GM12878 (cell line): ENCODE results near the gene TTC9C. TPM values are rescaled to one million over a fixed set of nuclear protein-coding genes. Genes with fewer than 3 reads are reported as not detected.

Source experiments
- ATAC-seq: fragments of 200-7000 bp; cut with Tn5 transposase; 3 replicates; pipeline ENCODE4 v1.9.1; 2020; ENCODE audit warnings: mild to moderate bottlenecking, moderate library complexity
- BruUV-seq: library from RNA; stranded (reverse); fragments of 400-500 nt; replicated peaks from 2 replicates; lab custom pipeline; 2021; lab: Mats Ljungman, UMichigan
- CTCF ChIA-PET: fragments of 300-600 bp; sonication (Branson Sonifier 250); formaldehyde crosslinking; extraction: SDS; loops from one replicate; lab custom pipeline; 2021; ENCODE audit warnings: inconsistent platforms; lab: Yijun Ruan, JAX
- POLR2A ChIA-PET: fragments of 350-600 bp; formaldehyde crosslinking; extraction: SDS; loops from one replicate; lab custom pipeline; 2021; ENCODE audit warnings: inconsistent platforms; lab: Charles Lee
- RAD21 ChIA-PET: fragments of 300-600 bp; sonication (Branson Sonifier 250); formaldehyde crosslinking; loops from one replicate; lab custom pipeline; 2023; ENCODE audit warnings: antibody characterized with exemption; ENCODE audit not compliant: unreplicated experiment; lab: Charles Lee
- SMC1A ChIA-PET: fragments of 300-600 bp; sonication (Branson Sonifier 250); formaldehyde crosslinking; loops from one replicate; lab custom pipeline; 2023; ENCODE audit not compliant: unreplicated experiment, uncharacterized antibody; lab: Charles Lee
- DNase-seq: peaks from one replicate; pipeline ENCODE4 v3.0.0-alpha.2; 2011; ENCODE audit warnings: low read depth, low spot score
- FAIRE-seq: peaks from 3 replicates; lab custom pipeline; 2011; peaks lifted over from hg19 to GRCh38; lab: Jason Lieb, UNC
- H2AFZ ChIP-seq: 2 replicates; pipeline ENCODE4 v1.6.0; 2011; ENCODE audit warnings: low read depth, low read length, control low read depth; ENCODE audit not compliant: control insufficient read depth
- H3K27ac ChIP-seq: 2 replicates; pipeline ENCODE4 v1.5.1; 2011; ENCODE audit warnings: control low read depth; ENCODE audit not compliant: control insufficient read depth, insufficient read depth
- H3K27me3 ChIP-seq, 2 experiments: replicated peaks in 1 of 2; 2 replicates each; pipeline versions ENCODE4 v1.6.0 to v1.6.1; 2011; ENCODE audit warnings: low read length in 1 of 2; ENCODE audit not compliant: control insufficient read depth in 2 of 2, insufficient read depth in 2 of 2
- H3K36me3 ChIP-seq, 2 experiments: 2 replicates each; pipeline ENCODE4 v1.5.1; 2011; ENCODE audit warnings: low read length in 1 of 2; ENCODE audit not compliant: control insufficient read depth in 2 of 2, insufficient read depth in 2 of 2
- H3K4me1 ChIP-seq: 2 replicates; pipeline ENCODE4 v1.6.1; 2011; ENCODE audit warnings: mild to moderate bottlenecking, low read length, moderate library complexity, mixed read lengths; ENCODE audit not compliant: control insufficient read depth, insufficient read depth
- H3K4me2 ChIP-seq: 2 replicates; pipeline ENCODE4 v1.6.0; 2011; ENCODE audit warnings: control low read depth; ENCODE audit not compliant: control insufficient read depth, insufficient read depth
- H3K4me3 ChIP-seq: fragments of 200-600 bp; sonication (generic); 2 replicates; pipeline ENCODE4 v1.5.1; 2016
- H3K79me2 ChIP-seq: 2 replicates; pipeline ENCODE4 v1.6.0; 2011; ENCODE audit warnings: low read length; ENCODE audit not compliant: control insufficient read depth, insufficient read depth
- H3K9ac ChIP-seq: 2 replicates; pipeline ENCODE4 v1.8.0; 2011; ENCODE audit warnings: low read length, control low read depth, mixed read lengths; ENCODE audit not compliant: control insufficient read depth, insufficient read depth
- H3K9me3 ChIP-seq: replicated peaks from 3 replicates; pipeline ENCODE4 v1.5.1; 2011; ENCODE audit warnings: mild to moderate bottlenecking, low read length; ENCODE audit not compliant: control insufficient read depth, insufficient read depth
- H4K20me1 ChIP-seq: 2 replicates; pipeline ENCODE4 v1.6.0; 2011; ENCODE audit not compliant: control insufficient read depth, insufficient read depth
- CBX3 ChIP-seq: fragments of 200-600 bp; sonication (generic); IDR thresholded peaks from 2 replicates; pipeline ENCODE4 v1.6.1; 2016; ENCODE audit warnings: low read depth, borderline replicate concordance
- FOS ChIP-seq: IDR thresholded peaks from 3 replicates; pipeline ENCODE4 v1.6.1; 2011; ENCODE audit warnings: borderline replicate concordance; ENCODE audit not compliant: insufficient read length; ENCODE audit errors: extremely low read depth
- IKZF1 ChIP-seq: fragments of 450-650 bp; conservative IDR thresholded peaks from 2 replicates; pipeline ENCODE4 v1.6.1; 2017; ENCODE audit warnings: antibody characterized with exemption, mild to moderate bottlenecking
- MEF2A ChIP-seq: IDR thresholded peaks from 2 replicates; pipeline ENCODE4 v1.6.1; 2011; ENCODE audit warnings: low read depth, mild to moderate bottlenecking, low read length, moderate library complexity; ENCODE audit not compliant: insufficient read depth
- MYB ChIP-seq: fragments of 150-350 bp; IDR thresholded peaks from 2 replicates; pipeline ENCODE4 v1.6.1; 2014; ENCODE audit warnings: mild to moderate bottlenecking, low read depth, low read length, borderline replicate concordance
- MYC ChIP-seq: IDR thresholded peaks from 2 replicates; pipeline ENCODE4 v1.6.1; 2011; ENCODE audit warnings: mild to moderate bottlenecking, low read length, moderate library complexity, inconsistent platforms; ENCODE audit not compliant: insufficient read depth, insufficient replicate concordance, insufficient read length, severe bottlenecking
- POLR2AphosphoS5 ChIP-seq: IDR thresholded peaks from 2 replicates; pipeline ENCODE4 v1.6.1; 2011; ENCODE audit warnings: mild to moderate bottlenecking, low read length, inconsistent platforms
- SMAD5 ChIP-seq: IDR thresholded peaks from 2 replicates; pipeline ENCODE4 v1.6.1; 2016; ENCODE audit warnings: antibody characterized with exemption, low read depth
- STAT3 ChIP-seq: IDR thresholded peaks from 2 replicates; pipeline ENCODE4 v1.6.1; 2011; ENCODE audit warnings: low read depth, low read length, improper control_type of control experiment
- TAF1 ChIP-seq: IDR thresholded peaks from 2 replicates; pipeline ENCODE4 v1.6.1; 2011; ENCODE audit warnings: mild to moderate bottlenecking, low read depth, low read length, borderline replicate concordance
- TCF12 ChIP-seq: IDR thresholded peaks from 2 replicates; pipeline ENCODE4 v1.6.1; 2011; ENCODE audit warnings: low read depth, mild to moderate bottlenecking, low read length
- ZNF217 ChIP-seq: fragments of 450-650 bp; IDR thresholded peaks from 2 replicates; pipeline ENCODE4 v1.6.1; 2017; ENCODE audit warnings: antibody characterized with exemption, mild to moderate bottlenecking
- WGBS: methylation state at CpG from one replicate; pipeline ENCODE4 v1.1.6; 2016; ENCODE audit warnings: low lambda C conversion rate; ENCODE audit not compliant: insufficient replicate concordance, insufficient coverage; ENCODE audit errors: missing lambda C conversion rate; 5-methylcytosine and 5-hydroxymethylcytosine counted together
- in situ Hi-C: fragments of 300-500 bp; cut with MboI; formaldehyde crosslinking; loops from 9 replicates; pipeline ENCODE4 v1.14.3; 2018; ENCODE audit warnings: mixed read lengths
- intact Hi-C: fragments of 100-400 bp; cut with micrococcal nuclease; formaldehyde crosslinking; loops from one replicate; pipeline ENCODE4 v1.14.2; 2022; ENCODE audit not compliant: unreplicated experiment
- polyA plus RNA-seq, 11 experiments: library from polyadenylated mRNA; depleted of rRNA in 4 of 11; unstranded in 6 of 11; stranded (reverse) in 5 of 11; fragments of >200 nt; fragmentation: Nextera tagmentation in 4 of 11; fragmentation: Illumina TruSeq in 1 of 11; extraction: Ambion mirVana in 4 of 11; extraction: Trizol in 1 of 11; gene quantifications; 1 replicate in 1 of 11; 2 replicates in 10 of 11; pipeline versions ENCODE4 v1.2.1 to v1.2.3, GENCODE V29; 2011 to 2016; ENCODE audit warnings: inconsistent platforms in 2 of 11, missing spikeins in 2 of 11, low read depth in 1 of 11
- total RNA-seq, 4 experiments: library from RNA; depleted of rRNA in 3 of 4; stranded (reverse); fragments of >200 nt in 3 of 4; fragmentation: Illumina TruSeq in 1 of 4; extraction: Trizol in 1 of 4; gene quantifications; 2 replicates each; pipeline versions ENCODE4 v1.2.1 to v1.2.3, GENCODE V29; 2013 to 2021
- TF ChIP-seq, protein P1 (sequence below): fragments of 450-650 bp; IDR thresholded peaks from 2 replicates; pipeline ENCODE4 v1.6.1; 2016; ENCODE audit warnings: mild to moderate bottlenecking
- TF ChIP-seq, protein P2 (sequence below): IDR thresholded peaks from 2 replicates; pipeline ENCODE4 v1.6.1; 2011; ENCODE audit warnings: low read depth, low read length, improper control_type of control experiment, borderline replicate concordance
- TF ChIP-seq, protein P3 (sequence below): fragments of 450-650 bp; IDR thresholded peaks from 2 replicates; pipeline ENCODE4 v1.6.1; 2017; ENCODE audit warnings: borderline replicate concordance

TTC9C gene
- total and polyA plus RNA-seq, 10 of the 15 experiments (the other 5 are each of a cell fraction or from before 2014, with no cell fraction given): 42.0 to 72.3 (median 50.4) TPM

DNA sequence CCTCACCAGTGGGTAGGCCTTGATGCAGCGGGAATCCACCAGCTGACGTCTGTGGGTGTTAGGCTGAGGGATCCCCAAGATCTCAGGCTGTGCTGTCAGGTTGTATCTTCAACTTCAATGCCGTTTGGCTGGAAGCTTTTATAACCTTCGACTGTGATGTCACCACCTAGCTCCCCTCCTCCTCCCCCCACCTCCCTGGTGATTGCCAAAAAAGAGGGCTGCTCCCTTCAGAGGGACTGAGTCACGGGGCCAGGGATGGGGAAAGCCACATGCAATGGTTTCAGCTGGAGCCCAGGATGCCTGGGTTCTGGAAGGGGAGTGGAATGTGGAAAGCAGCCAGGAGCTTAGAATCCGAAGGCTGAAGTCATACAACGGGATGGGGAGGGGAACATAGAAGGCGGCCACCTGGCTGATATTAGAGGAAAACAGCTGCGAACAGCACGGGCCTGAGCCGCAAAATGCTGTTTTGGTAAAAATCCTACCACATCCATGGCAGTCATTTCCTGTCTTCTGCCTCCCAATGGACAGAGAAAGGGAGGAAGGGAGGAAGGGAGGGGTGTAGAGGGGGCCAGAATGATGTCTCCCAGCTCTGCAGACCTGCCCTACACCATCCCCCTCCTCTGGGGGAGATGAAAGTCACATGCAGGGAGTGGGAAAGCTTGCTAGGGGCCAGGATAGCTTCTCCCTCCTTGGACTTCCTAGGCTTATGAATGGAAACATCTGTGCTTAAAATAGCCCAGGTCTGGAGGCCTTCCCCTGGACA is 38.7 kb upstream of the TTC9C start, which contains the start of gene LRRN4CL:
TSS of gene LRRN4CL (minus strand) at position 110 of the 763 bp plus-strand sequence. CDS start 1,022 bp downstream, outside the sequence.
- RAD21 ChIA-PET: interaction anchor here (0.7 to 1.0 kb wide), 2 partner anchors 8 to 265 kb away, joined by 3 to 4 read pairs; no protein-coding TSS in a partner anchor
- peaks cover 9% of the 10 kb centered on the region in 2 experiments; a peak in 3 of 4 replicates for H3K36me3 ChIP-seq
- SMC1A ChIA-PET: interaction anchor here (1.6 kb wide), 1 partner anchor 9 kb away, joined by 5 read pairs; no protein-coding TSS in a partner anchor
- H3K79me2 ChIP-seq: no peaks in the 10 kb centered on the region
- H3K27me3 ChIP-seq: no peaks in the 10 kb centered on the region
- no peak for FAIRE-seq
- POLR2A ChIA-PET: no interaction called here
- CTCF ChIA-PET: interaction anchor here (0.7 to 1.7 kb wide), 7 partner anchors 8 to 294 kb away, joined by 3 to 7 read pairs (median 3); partner anchors contain the start of genes C11orf98, CSKMT, TAF6L and TUT1
- in situ Hi-C loops: loop anchor here (5.0 to 10.0 kb wide), 2 partner anchors 265 to 292 kb away; no protein-coding TSS in a partner anchor
- H3K4me3 ChIP-seq: no peak within 1 kb of the TSS
- no peak within 1 kb of the TSS for H2AFZ ChIP-seq
- no peak within 1 kb of the TSS for H3K9ac ChIP-seq
- no peaks in the 10 kb centered on the region for H4K20me1 ChIP-seq
- ATAC-seq: no peak
- no peak within 1 kb of the TSS for H3K27ac ChIP-seq
- WGBS: 71% methylated on average over 11 of the region's 11 CpGs
- TF ChIP-seq FOS: no peak
- TF ChIP-seq IKZF1: no peak
- TF ChIP-seq, protein P1, sequence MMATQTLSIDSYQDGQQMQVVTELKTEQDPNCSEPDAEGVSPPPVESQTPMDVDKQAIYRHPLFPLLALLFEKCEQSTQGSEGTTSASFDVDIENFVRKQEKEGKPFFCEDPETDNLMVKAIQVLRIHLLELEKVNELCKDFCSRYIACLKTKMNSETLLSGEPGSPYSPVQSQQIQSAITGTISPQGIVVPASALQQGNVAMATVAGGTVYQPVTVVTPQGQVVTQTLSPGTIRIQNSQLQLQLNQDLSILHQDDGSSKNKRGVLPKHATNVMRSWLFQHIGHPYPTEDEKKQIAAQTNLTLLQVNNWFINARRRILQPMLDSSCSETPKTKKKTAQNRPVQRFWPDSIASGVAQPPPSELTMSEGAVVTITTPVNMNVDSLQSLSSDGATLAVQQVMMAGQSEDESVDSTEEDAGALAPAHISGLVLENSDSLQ: no peak
- TF ChIP-seq TCF12: no peak
- TF ChIP-seq, protein P2, sequence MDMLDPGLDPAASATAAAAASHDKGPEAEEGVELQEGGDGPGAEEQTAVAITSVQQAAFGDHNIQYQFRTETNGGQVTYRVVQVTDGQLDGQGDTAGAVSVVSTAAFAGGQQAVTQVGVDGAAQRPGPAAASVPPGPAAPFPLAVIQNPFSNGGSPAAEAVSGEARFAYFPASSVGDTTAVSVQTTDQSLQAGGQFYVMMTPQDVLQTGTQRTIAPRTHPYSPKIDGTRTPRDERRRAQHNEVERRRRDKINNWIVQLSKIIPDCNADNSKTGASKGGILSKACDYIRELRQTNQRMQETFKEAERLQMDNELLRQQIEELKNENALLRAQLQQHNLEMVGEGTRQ: no peak
- TF ChIP-seq POLR2AphosphoS5: no peak
- TF ChIP-seq SMAD5: no peak
- TF ChIP-seq ZNF217: no peak
- TF ChIP-seq CBX3: no peak
- TF ChIP-seq TAF1: no peak
- no peak for TF ChIP-seq MYB
- TF ChIP-seq MYC: no peak
- TF ChIP-seq STAT3: no peak
- no peak for TF ChIP-seq MEF2A
- TF ChIP-seq, protein P3, sequence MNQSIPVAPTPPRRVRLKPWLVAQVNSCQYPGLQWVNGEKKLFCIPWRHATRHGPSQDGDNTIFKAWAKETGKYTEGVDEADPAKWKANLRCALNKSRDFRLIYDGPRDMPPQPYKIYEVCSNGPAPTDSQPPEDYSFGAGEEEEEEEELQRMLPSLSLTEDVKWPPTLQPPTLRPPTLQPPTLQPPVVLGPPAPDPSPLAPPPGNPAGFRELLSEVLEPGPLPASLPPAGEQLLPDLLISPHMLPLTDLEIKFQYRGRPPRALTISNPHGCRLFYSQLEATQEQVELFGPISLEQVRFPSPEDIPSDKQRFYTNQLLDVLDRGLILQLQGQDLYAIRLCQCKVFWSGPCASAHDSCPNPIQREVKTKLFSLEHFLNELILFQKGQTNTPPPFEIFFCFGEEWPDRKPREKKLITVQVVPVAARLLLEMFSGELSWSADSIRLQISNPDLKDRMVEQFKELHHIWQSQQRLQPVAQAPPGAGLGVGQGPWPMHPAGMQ: no peak
- no peaks in the 10 kb centered on the region for H3K9me3 ChIP-seq
- BruUV-seq: no TSS peak
- intact Hi-C loops: loop anchor here (10.0 kb wide), 1 partner anchor 225 kb away; no protein-coding TSS in a partner anchor
- no peak for DNase-seq
- H3K4me2 ChIP-seq: no peak within 1 kb of the TSS
- H3K4me1 ChIP-seq: no peaks in the 10 kb centered on the region
